ENCODE data around the gene PNPLA7. TPM values are rescaled to one million over a fixed set of nuclear protein-coding genes. Genes with fewer than 3 reads are reported as not detected.

The PNPLA7 gene
- total RNA-seq, 4 donors from 2014 or later, result 16.0 to 95.4 (median 24.9) TPM

DNA sequence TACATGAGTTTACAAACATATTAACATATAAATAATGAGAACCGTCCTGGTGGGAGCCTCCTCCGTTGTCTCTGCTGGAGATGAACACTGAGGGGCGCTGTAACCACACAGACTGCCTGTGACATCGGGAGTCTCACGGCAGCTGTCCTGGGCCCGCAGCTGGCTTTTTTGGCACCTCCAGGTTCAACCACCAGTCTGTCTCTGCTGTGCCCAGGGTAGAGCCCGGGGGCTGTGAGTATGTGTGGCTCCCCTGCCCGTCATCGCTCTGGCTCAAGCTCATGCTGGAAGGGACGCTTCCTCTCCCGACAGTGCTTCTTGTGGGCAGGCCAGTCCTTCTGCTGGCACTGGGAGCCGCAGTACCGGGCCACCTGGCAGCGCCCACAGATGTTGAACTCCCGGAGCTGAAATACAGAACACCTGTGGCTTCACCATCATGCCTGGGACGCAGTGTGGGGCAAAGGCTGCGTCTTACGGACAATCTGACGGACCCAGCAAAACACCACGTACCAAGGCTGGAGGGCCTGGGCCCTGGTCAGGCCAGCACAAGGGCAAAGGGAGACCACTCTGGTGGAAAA lies 32.2 kb upstream of the PNPLA7 start:
- intact Hi-C loops (cut with DNase I; ENCODE audit: low total_unique reads) (no loop called here), in situ Hi-C loops (cut with MboI; ENCODE audit: low pct_ligation_motif_present in 1 of 4, low pct_unique_long_range_greater_than_20kb in 1 of 4, low sequenced_read_pairs in 3 of 4) (no loop called here)
- no peaks in the 10 kb centered on the region for H3K36me3 ChIP-seq
- TF ChIP-seq EP300 (IDR thresholded peaks at IDR 0.05; ENCODE audit: low read depth), result no peak
- TF ChIP-seq, protein P1, sequence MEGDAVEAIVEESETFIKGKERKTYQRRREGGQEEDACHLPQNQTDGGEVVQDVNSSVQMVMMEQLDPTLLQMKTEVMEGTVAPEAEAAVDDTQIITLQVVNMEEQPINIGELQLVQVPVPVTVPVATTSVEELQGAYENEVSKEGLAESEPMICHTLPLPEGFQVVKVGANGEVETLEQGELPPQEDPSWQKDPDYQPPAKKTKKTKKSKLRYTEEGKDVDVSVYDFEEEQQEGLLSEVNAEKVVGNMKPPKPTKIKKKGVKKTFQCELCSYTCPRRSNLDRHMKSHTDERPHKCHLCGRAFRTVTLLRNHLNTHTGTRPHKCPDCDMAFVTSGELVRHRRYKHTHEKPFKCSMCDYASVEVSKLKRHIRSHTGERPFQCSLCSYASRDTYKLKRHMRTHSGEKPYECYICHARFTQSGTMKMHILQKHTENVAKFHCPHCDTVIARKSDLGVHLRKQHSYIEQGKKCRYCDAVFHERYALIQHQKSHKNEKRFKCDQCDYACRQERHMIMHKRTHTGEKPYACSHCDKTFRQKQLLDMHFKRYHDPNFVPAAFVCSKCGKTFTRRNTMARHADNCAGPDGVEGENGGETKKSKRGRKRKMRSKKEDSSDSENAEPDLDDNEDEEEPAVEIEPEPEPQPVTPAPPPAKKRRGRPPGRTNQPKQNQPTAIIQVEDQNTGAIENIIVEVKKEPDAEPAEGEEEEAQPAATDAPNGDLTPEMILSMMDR (IDR thresholded peaks at IDR 0.05), result peak in 2 of 5 experiments; percentile 31 to 36
- no peak for TF ChIP-seq POLR2A (IDR thresholded peaks at IDR 0.05)
- no peak for DNase-seq
- no peak overlapping the region for H3K27ac ChIP-seq
- peaks cover 10 to 15% (median 13%) of the 10 kb centered on the region in 4 donors for H3K4me1 ChIP-seq
- H3K9me3 ChIP-seq, result no peaks in the 10 kb centered on the region
- WGBS, 2 donors (ENCODE audit: low coverage in 1 of 2), result 86% methylated on average over 20 of the region's 20 CpGs; no CpG with 5 or more reads in 1 of the 2 donors
- no peaks in the 10 kb centered on the region for H3K27me3 ChIP-seq
- no peak overlapping the region for H3K4me3 ChIP-seq

GRCh38 chr9:137581361-137582285 lies 31.4 kb upstream of the PNPLA7 start:
- H3K27ac ChIP-seq, result no peak overlapping the region
- in situ Hi-C loops (cut with MboI; ENCODE audit: low pct_ligation_motif_present in 1 of 4, low pct_unique_long_range_greater_than_20kb in 1 of 4, low sequenced_read_pairs in 3 of 4), result no loop called here
- intact Hi-C loops (cut with DNase I; ENCODE audit: low total_unique reads), result no loop called here
- H3K4me3 ChIP-seq, result no peak overlapping the region
- no peaks in the 10 kb centered on the region for H3K36me3 ChIP-seq
- DNase-seq, result no peak
- H3K9me3 ChIP-seq, result no peaks in the 10 kb centered on the region
- peaks cover 15 to 22% (median 20%) of the 10 kb centered on the region in 4 donors for H3K4me1 ChIP-seq
- 76 to 92% methylated on average over 3 to 22 of the region's 22 CpGs for WGBS, 2 donors (ENCODE audit: low coverage in 1 of 2)
- no peaks in the 10 kb centered on the region for H3K27me3 ChIP-seq
- TF ChIP-seq, protein P1 (IDR thresholded peaks at IDR 0.05), result no peak
- no peak for TF ChIP-seq POLR2AphosphoS5 (IDR thresholded peaks at IDR 0.05)

- TF ChIP-seq POLR2A (IDR thresholded peaks at IDR 0.05) (no peak), POLR2AphosphoS5 (IDR thresholded peaks at IDR 0.05) (no peak), EP300 (IDR thresholded peaks at IDR 0.05; ENCODE audit: low read depth) (no peak)
- TF ChIP-seq, protein P1 (IDR thresholded peaks at IDR 0.05), result no peak
- intact Hi-C loops (cut with DNase I; ENCODE audit: low total_unique reads) (no loop called here), in situ Hi-C loops (cut with MboI; ENCODE audit: low pct_ligation_motif_present in 1 of 4, low pct_unique_long_range_greater_than_20kb in 1 of 4, low sequenced_read_pairs in 3 of 4) (no loop called here)
- Histone ChIP-seq H3K4me3 (no peak overlapping the region), H3K9me3 (no peaks in the 10 kb centered on the region), H3K27me3 (no peaks in the 10 kb centered on the region), H3K4me1 (peaks cover 15 to 29% (median 25%) of the 10 kb centered on the region in 4 donors), H3K36me3 (no peaks in the 10 kb centered on the region), H3K27ac (no peak overlapping the region)
- 82% methylated on average over 4 of the region's 4 CpGs; no CpG with 5 or more reads in 1 of the 2 donors for WGBS, 2 donors (ENCODE audit: low coverage in 1 of 2)
- no peak for DNase-seq
Measured at GRCh38 chr9:137580954-137581322, 30.7 kb upstream of the PNPLA7 start.

DNA sequence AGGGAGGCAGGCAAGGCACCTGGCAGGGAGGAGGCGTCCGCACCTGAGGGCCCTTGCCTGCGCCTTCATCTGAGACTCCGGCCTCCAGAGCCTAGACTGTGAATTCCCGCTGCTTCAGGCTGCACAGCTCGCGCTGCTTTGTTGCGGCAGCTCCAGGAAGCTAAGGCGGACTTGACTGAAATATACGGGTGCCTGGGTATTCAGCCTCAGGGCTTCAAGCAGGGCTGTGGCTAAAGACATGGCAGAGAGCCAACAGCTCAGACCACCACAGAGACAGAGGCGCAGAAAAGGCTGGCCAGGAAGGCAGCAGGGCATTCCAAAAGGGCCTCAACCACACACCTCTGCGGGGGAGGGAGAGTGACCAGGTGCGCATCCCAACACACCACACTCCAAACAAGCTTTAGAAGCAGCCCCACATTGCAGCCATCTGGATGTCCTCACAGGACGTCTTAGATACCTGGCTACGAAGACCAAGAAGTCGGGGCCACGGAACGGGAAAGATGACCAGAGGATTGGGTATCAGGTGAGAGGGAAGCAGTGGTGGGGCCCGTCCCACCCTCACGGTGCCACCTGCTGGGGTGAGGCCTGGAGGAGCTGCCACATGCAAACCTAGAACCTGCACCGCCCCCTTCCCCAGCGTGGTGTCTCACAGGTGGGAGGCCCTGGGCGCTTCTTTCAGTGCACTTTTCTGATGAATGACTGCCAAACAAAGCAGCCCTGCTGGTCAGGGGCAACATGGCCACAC lies 30.2 kb upstream of the PNPLA7 start:
- TF ChIP-seq, protein P1 (IDR thresholded peaks at IDR 0.05), result no peak
- TF ChIP-seq POLR2A (IDR thresholded peaks at IDR 0.05) (no peak), POLR2AphosphoS5 (IDR thresholded peaks at IDR 0.05) (no peak), EP300 (IDR thresholded peaks at IDR 0.05; ENCODE audit: low read depth) (no peak)
- 91% methylated on average over 22 of the region's 23 CpGs; no CpG with 5 or more reads in 1 of the 2 donors for WGBS, 2 donors (ENCODE audit: low coverage in 1 of 2)
- no peaks in the 10 kb centered on the region for H3K36me3 ChIP-seq
- H3K27me3 ChIP-seq, result no peaks in the 10 kb centered on the region
- no peak for DNase-seq
- H3K9me3 ChIP-seq, result no peaks in the 10 kb centered on the region
- peaks cover 15 to 30% (median 25%) of the 10 kb centered on the region in 4 donors for H3K4me1 ChIP-seq
- in situ Hi-C loops (cut with MboI; ENCODE audit: low pct_ligation_motif_present in 1 of 4, low pct_unique_long_range_greater_than_20kb in 1 of 4, low sequenced_read_pairs in 3 of 4) (no loop called here), intact Hi-C loops (cut with DNase I; ENCODE audit: low total_unique reads) (no loop called here)
- no peak overlapping the region for H3K27ac ChIP-seq
- no peak overlapping the region for H3K4me3 ChIP-seq

Data from transverse colon (tissue), 4 donors.